Measurements from ENCODE around the gene GPX2. TPM values are rescaled to one million over a fixed set of nuclear protein-coding genes. Genes with fewer than 3 reads are reported as not detected.

Gene GPX2
- polyA plus RNA-seq, 5 donors = 0.55 to 1.2 (median 0.72) TPM

DNA sequence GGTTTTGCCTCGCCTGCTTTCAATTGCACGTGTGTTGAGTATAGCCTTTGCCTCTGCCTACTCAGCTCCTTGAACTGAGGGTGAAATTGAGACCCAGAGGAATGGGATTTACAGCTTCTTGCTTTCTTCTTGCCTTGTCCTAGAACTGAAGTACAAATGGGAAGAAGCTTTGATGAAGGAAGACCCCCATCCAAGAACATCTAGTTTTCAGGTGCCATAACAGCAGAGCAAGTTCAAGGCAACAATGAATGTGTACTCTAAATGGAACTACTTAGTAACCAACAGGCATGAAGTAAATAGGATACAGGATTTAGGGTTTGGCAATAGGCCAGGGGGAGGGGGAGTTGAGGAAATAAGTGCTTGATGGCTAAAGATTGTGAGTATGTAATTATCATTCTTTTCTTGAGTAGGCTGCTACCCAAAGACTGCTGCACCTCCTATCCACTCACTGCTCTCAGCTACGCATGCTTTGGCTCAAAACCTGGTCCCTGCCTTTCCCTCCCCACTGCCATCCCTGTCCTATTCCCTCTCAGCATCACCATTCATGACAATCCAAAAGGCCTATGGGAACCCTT, 2.1 kb downstream of the GPX2 start:
- no peak for DNase-seq

- DNase-seq = no peak
Observed at GRCh38 chr14:64939817-64940190, 2.7 kb downstream of the GPX2 start.

DNA sequence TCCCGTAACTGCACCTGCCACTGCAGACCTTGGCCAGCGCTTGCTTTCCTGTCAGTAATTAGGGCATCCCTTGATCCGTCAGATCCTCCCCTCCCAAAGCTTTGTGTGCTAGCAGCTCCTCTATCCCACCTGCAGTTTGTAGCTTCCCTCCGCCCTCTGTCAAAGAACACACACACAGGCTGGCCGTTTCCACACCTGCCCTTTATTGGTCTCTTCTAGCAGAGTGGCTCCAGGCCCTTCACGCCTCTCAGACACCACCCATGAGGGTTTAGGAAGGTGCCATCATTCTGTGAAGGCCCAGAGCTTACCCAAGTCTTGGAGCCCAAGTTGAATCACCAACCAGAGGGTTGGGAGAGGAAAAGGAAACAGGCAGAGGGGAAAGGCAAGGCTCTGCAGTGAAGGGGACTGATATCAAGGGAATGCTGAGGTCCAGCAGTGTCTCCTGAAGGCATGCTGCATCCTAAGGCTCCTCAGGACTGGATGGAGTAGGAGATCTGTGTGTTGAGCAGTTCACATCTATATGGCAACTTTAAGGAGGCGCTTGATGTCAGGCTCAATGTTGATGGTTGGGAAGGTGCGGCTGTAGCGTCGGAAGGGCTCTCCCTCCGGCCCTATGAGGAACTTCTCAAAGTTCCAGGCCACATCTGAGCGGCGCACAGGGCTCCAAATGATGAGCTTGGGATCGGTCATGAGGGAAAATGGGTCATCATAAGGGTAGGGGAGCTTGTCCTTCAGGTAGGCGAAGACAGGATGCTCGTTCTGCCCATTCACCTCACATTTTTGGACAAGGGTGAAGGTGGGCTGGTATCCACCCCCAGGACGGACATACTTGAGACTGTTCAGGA, 3.4 kb downstream of the GPX2 start:
- no peak for DNase-seq

GRCh38 chr14:64937821-64938193, 4.7 kb downstream of the GPX2 start:
- DNase-seq = no peak

- no peak for DNase-seq
Observed at GRCh38 chr14:64937171-64937820, 5.2 kb downstream of the GPX2 start.

DNA sequence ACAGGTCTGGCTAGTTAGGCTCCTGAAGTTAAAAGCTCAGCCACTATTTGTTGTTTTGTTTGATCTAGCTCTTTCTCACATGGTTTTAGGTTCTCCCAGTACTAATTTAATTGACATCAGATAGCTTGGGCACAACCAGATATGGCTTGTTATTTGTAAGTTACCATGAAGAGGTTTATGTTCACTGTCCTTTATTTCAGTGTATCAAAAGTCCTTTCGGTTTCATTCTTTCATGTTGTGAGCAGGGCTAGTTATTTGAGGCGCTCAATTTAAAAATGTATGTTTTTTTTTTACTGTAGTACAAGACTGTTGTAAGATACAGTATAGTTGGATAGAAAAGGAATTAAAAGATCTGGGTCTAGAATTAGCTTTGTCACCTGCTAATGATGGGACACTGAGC, 7.0 kb downstream of the GPX2 start:
- DNase-seq = no peak

DNA sequence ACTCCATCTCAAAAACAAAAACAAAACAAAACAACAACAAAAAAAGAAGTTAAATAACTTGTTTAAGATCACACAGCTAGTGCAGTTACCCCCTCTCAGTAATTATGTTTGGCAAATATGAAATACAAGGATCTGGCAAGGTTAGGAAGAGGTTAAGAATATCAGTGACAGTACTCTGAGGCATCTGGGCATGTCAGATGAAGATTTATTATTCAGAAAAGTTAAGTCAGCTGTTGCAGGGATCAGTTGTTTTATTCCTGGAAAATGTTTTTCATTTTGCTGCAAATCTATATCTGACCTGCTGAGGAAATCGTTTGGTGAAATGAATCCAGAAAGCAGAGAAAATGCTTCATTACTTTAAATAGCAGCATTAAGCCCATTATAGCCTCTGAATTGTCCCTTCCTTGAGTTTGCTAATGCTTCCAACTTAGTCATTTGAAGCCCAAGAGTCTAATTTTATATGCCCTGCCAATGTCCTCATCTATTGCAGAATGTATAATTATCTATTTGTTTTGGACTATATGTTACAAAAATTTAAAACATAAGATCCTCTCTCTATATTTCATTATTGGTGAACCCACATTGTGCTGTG, 8.1 kb downstream of the GPX2 start:
- DNase-seq = no peak

DNA sequence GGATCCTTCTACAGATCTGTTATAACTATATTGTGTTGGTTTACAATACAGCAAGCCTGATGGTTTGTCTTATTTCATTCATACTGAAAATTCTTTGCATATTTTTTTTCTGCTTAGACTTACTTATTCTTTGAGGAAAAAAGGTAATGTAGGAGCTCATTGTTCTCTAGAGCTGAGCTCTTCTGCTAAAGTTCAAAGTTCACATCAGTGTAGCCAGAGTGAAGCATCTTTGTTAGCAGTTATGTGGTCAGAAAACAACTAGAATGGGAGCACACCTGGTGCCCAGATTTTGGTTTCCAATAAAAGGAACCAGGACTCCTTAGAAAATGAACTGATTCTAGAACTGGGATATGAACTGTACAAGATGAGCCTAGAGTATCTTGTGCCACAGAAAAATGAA, 10.3 kb downstream of the GPX2 start:
- no peak for DNase-seq

GRCh38 chr14:64931123-64931522, 11.4 kb downstream of the GPX2 start:
- DNase-seq = no peak

- DNase-seq = no peak
Observed at GRCh38 chr14:64930085-64930843, 12.3 kb downstream of the GPX2 start.

DNA sequence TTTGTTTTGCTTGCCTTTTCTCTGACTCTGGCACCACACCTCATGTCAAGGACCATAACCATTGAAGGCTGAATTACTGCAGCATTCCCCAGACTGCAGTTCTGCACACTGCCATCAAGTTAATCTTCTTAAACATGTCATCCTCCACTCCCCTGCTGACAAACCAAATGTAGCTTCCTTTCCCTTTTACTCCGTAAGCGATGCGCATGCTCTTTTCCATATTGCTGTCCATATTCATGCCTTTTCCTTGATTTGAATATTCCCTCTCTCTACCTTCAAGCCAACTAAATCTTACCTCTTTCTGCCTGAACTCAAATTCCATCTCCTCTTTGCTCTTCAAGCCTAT, 13.6 kb downstream of the GPX2 start:
- no peak for DNase-seq

DNA sequence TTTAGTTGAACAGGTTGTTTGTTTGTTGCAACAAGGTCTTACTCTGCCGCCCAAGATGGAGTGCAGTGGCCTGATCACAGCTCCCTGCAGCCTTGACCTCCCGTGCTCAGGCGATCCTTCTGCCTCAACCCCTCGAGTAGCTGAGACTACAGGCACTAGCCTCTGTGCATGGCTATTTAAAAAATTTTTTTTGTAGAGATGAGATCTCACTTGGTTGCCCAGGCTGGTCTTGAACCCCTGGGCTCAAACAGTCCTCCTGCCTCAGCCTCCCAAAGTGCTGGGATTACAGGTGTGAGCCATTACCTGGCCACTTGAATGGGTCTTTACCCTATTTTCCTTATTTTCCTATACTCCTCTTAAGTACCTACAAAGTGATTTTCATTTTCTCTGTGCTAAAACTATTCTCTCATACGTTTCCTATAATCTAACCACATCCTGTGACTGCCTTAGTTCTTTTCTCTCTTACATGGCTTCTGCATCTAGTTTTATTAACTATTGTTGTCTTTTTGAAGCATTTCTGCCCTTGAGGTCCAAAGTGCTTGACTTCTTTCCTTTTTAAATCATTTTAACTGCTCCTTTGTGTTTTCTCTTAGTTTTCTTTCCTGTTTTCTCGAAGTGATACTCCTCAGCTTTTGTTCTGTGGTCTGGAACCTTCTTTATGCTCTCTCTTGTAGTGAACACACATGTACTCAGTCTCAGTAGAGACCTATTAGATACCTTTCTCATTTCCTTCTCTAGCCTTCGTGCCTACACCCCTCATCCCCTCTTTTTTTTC, 14.1 kb downstream of the GPX2 start:
- DNase-seq = no peak

GRCh38 chr14:64927031-64927430, 15.5 kb downstream of the GPX2 start:
- no peak for DNase-seq

GRCh38 chr14:64926398-64926995, 16.0 kb downstream of the GPX2 start:
- no peak for DNase-seq

DNA sequence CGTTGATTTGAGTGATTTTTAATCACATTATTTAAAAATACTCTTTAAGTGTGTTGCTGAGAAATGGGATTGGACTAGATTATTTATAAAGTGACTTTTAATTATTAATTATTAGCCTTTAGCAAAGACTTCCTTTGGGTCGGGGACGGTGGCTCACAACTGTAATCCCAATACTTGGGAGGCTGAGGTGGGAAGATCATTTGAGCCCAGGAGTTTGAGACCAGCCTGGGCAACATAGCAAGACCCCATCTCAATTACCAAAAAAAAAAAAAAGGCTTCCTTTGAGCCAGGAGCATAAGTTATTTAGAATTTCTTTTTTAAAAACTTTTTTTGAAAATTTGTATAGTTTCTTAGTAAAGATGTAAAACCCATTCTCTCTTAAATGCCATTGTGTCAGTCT, 19.5 kb downstream of the GPX2 start:
- no peak for DNase-seq

DNA sequence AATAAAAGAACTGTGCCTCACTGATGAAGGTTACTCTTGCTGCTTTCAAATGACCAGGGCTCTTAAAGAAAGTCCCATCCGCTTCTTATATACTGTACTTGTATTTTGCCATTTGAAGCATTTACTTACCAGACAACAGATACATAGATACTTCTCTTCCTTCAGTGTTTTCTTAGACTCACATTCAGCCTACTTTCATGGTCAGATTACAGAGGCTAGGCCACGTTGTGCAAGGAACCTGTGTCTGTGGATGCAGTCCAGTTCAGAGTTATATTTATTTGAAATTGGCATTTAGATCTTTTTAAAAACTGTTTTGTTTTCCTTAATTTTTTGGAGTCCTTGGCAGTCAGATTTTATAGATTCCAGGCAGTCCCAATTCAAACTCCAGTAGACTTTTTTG, 22.1 kb downstream of the GPX2 start:
- no peak for DNase-seq

- no peak for DNase-seq
Observed at GRCh38 chr14:64919618-64920017, 22.9 kb downstream of the GPX2 start.

- DNase-seq = no peak
Observed at GRCh38 chr14:64919215-64919614, 23.3 kb downstream of the GPX2 start.

- DNase-seq = no peak
Observed at GRCh38 chr14:64918216-64918615, 24.3 kb downstream of the GPX2 start.

- DNase-seq = no peak
Observed at GRCh38 chr14:64915797-64916196, 26.7 kb downstream of the GPX2 start.

- no peak for DNase-seq
Observed at GRCh38 chr14:64915029-64915424, 27.5 kb downstream of the GPX2 start.

All from right lung (tissue), 5 donors.